ENCODE measurements around the gene NT5C3A.
"Not testable (repeated sequence)": the region's sequence is repeated elsewhere in the genome, so short reads cannot be mapped to it uniquely, and the experiment has no call there.

GRCh38 chr7:32992750-32993149 lies 69.8 kb downstream of the NT5C3A start:
- not testable (repeated sequence) for TF ChIP-seq CTCF (conservative IDR thresholded peaks at IDR 0.05; ENCODE audit: low read depth, low read length); EZH2phosphoT487 (IDR thresholded peaks at IDR 0.05; ENCODE audit: borderline replicate concordance, low read length)
